HepG2 (cell line): ENCODE measurements around the gene ALDH3A1. TPM values are rescaled to one million over a fixed set of nuclear protein-coding genes. Genes with fewer than 3 reads are reported as not detected.

ENCODE experiments used
- AFF4 ChIP-seq: sonication (generic); formaldehyde crosslinking; IDR thresholded peaks from 2 replicates; pipeline ENCODE4 v1.4.0; 2020; ENCODE audit warnings: missing genetic modification reagents
- GZF1 ChIP-seq: sonication (generic); formaldehyde crosslinking; IDR thresholded peaks from 2 replicates; pipeline ENCODE4 v1.5.1; 2020; ENCODE audit warnings: mild to moderate bottlenecking, missing genetic modification reagents
- HDAC6 ChIP-seq: fragments of 200-600 bp; sonication (generic); IDR thresholded peaks from 2 replicates; pipeline ENCODE4 v1.7.0; 2017; ENCODE audit warnings: mild to moderate bottlenecking, antibody characterized with exemption, low read length, low read depth
- HIC2 ChIP-seq: sonication (generic); formaldehyde crosslinking; IDR thresholded peaks from 2 replicates; pipeline ENCODE4 v1.9.0; 2022; ENCODE audit warnings: low read depth, missing genetic modification reagents
- HOXA3 ChIP-seq: sonication (generic); formaldehyde crosslinking; IDR thresholded peaks from 2 replicates; pipeline ENCODE4 v1.5.0; 2020; ENCODE audit warnings: missing genetic modification reagents
- NFKBIZ ChIP-seq: IDR thresholded peaks from 2 replicates; pipeline ENCODE4 v1.6.1; 2018; ENCODE audit warnings: missing genetic modification reagents, missing compliant biosample characterization
- NR3C1 ChIP-seq: sonication (generic); formaldehyde crosslinking; IDR thresholded peaks from 2 replicates; pipeline ENCODE4 v1.4.0; 2020; ENCODE audit warnings: missing genetic modification reagents
- NRL ChIP-seq: sonication (generic); formaldehyde crosslinking; IDR thresholded peaks from 2 replicates; pipeline ENCODE4 v1.5.0; 2020; ENCODE audit warnings: missing genetic modification reagents, mild to moderate bottlenecking, moderate library complexity, borderline replicate concordance
- PATZ1 ChIP-seq: sonication (generic); formaldehyde crosslinking; IDR thresholded peaks from 2 replicates; pipeline ENCODE4 v1.4.0; 2020; ENCODE audit warnings: missing genetic modification reagents
- SP1 ChIP-seq, 2 experiments: fragments of 450-650 bp in 1 of 2; sonication (generic) in 1 of 2; formaldehyde crosslinking in 1 of 2; IDR thresholded peaks; 2 replicates each; pipeline versions ENCODE4 v1.4.0 to v1.6.1; 2016 to 2020; ENCODE audit warnings: missing genetic modification reagents in 1 of 2
- TARDBP ChIP-seq: sonication (generic); formaldehyde crosslinking; IDR thresholded peaks from 2 replicates; pipeline ENCODE4 v1.8.0; 2022; ENCODE audit warnings: mild to moderate bottlenecking, missing genetic modification reagents
- TFAP4 ChIP-seq: sonication (generic); IDR thresholded peaks from 2 replicates; pipeline ENCODE4 v1.6.1; 2016; ENCODE audit warnings: low read depth, borderline replicate concordance
- ZBTB7B ChIP-seq: sonication (generic); formaldehyde crosslinking; IDR thresholded peaks from 2 replicates; pipeline ENCODE4 v1.4.0; 2020; ENCODE audit warnings: missing genetic modification reagents
- ZMAT3 ChIP-seq: sonication (generic); formaldehyde crosslinking; conservative IDR thresholded peaks from 2 replicates; pipeline ENCODE4 v1.7.0; 2021; ENCODE audit warnings: missing genetic modification reagents
- ZMYM3 ChIP-seq: sonication (generic); formaldehyde crosslinking; IDR thresholded peaks from 2 replicates; pipeline ENCODE4 v1.5.1; 2020; ENCODE audit warnings: mild to moderate bottlenecking, missing genetic modification reagents
- ZNF136 ChIP-seq: sonication (generic); formaldehyde crosslinking; IDR thresholded peaks from 2 replicates; pipeline ENCODE4 v1.8.1; 2022; ENCODE audit warnings: low read depth, mild to moderate bottlenecking, moderate library complexity, missing genetic modification reagents
- ZNF20 ChIP-seq: sonication (generic); formaldehyde crosslinking; IDR thresholded peaks from 2 replicates; pipeline ENCODE4 v1.4.0; 2020; ENCODE audit warnings: mild to moderate bottlenecking, moderate library complexity, missing genetic modification reagents
- ZNF557 ChIP-seq: sonication (generic); formaldehyde crosslinking; IDR thresholded peaks from 2 replicates; pipeline ENCODE4 v1.4.0; 2020; ENCODE audit warnings: missing genetic modification reagents
- ZNF782 ChIP-seq: sonication (generic); formaldehyde crosslinking; IDR thresholded peaks from 2 replicates; pipeline ENCODE4 v1.4.0; 2020; ENCODE audit warnings: missing genetic modification reagents, mild to moderate bottlenecking, borderline replicate concordance
- polyA plus RNA-seq, 8 experiments: library from polyadenylated mRNA; depleted of rRNA in 3 of 8; stranded (reverse) in 7 of 8; unstranded in 1 of 8; fragments of >200 nt; fragmentation: Illumina TruSeq in 4 of 8; extraction: Trizol in 4 of 8; gene quantifications; 2 replicates each; pipeline versions ENCODE4 v1.2.1 to v1.2.3, GENCODE V29; 2011 to 2016; ENCODE audit warnings: low read depth in 4 of 8, missing spikeins in 1 of 8, mixed read lengths in 1 of 8; ENCODE audit not compliant: insufficient read depth in 1 of 8
- total RNA-seq, 5 experiments: library from RNA; depleted of rRNA; stranded (reverse); fragments of >200 nt; fragmentation: Illumina TruSeq; extraction: Trizol; gene quantifications; 2 replicates each; pipeline ENCODE4 v1.2.3, GENCODE V29; 2016; ENCODE audit warnings: low read depth in 1 of 5
- TF ChIP-seq, protein P1 (sequence below): sonication (generic); formaldehyde crosslinking; IDR thresholded peaks from 2 replicates; pipeline ENCODE4 v1.8.1; 2023; ENCODE audit warnings: mild to moderate bottlenecking, missing genetic modification reagents

The ALDH3A1 gene
- total and polyA plus RNA-seq, 2 of the 13 experiments (the other 11 are each of a cell fraction or from before 2014, with no cell fraction given): 0.07 to 0.62 TPM

GRCh38 chr17:19728084-19728495 is 20.0 kb downstream of the ALDH3A1 start (continued):
- TF ChIP-seq AFF4 (no peak), NRL (CRISPR knock-in tag) (0 out of 2 replicates have a peak, but pooled peaks have one; percentile 4), HDAC6 (no peak), ZNF136 (CRISPR knock-in tag) (no peak), PATZ1 (CRISPR knock-in tag) (no peak), ZNF20 (CRISPR knock-in tag) (no peak), NFKBIZ (0 out of 2 replicates have a peak, but pooled peaks have one; percentile 24), ZMYM3 (CRISPR knock-in tag) (peak; percentile 55; the same call in 1 of the 2 replicates), HOXA3 (peak; percentile 60), SP1 (IDR thresholded peaks at IDR 0.05) (no peak), SP1 (CRISPR knock-in tag; IDR thresholded peaks at IDR 0.05) (no peak), TFAP4 (peak; percentile 39; the same call in 1 of the 2 replicates), ZNF782 (CRISPR knock-in tag) (no peak), ZNF557 (CRISPR knock-in tag) (no peak), HIC2 (CRISPR knock-in tag) (peak; percentile 55), ZBTB7B (CRISPR knock-in tag) (0 out of 2 replicates have a peak, but pooled peaks have one; percentile 16), GZF1 (0 out of 2 replicates have a peak, but pooled peaks have one; percentile 52), ZMAT3 (CRISPR knock-in tag) (0 out of 2 replicates have a peak, but pooled peaks have one; percentile 24), NR3C1 (no peak), TARDBP (peak; percentile 65; the same call in 1 of the 2 replicates)
- TF ChIP-seq, protein P1, sequence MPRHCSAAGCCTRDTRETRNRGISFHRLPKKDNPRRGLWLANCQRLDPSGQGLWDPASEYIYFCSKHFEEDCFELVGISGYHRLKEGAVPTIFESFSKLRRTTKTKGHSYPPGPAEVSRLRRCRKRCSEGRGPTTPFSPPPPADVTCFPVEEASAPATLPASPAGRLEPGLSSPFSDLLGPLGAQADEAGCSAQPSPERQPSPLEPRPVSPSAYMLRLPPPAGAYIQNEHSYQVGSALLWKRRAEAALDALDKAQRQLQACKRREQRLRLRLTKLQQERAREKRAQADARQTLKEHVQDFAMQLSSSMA (CRISPR knock-in tag): no peak
